HL-60/S4 treated with phorbol 12-myristate 13-acetate at 8.2 ng/mL for 4 days and 3 days (cell line): ENCODE results near the gene ANKZF1.

Experiments
- in situ Hi-C: fragments of 300-500 bp; cut with MboI; formaldehyde crosslinking; loops from 2 replicates; pipeline ENCODE4 v1.15.0; 2022; ENCODE audit warnings: low sequenced_read_pairs

ANKZF1 gene

DNA sequence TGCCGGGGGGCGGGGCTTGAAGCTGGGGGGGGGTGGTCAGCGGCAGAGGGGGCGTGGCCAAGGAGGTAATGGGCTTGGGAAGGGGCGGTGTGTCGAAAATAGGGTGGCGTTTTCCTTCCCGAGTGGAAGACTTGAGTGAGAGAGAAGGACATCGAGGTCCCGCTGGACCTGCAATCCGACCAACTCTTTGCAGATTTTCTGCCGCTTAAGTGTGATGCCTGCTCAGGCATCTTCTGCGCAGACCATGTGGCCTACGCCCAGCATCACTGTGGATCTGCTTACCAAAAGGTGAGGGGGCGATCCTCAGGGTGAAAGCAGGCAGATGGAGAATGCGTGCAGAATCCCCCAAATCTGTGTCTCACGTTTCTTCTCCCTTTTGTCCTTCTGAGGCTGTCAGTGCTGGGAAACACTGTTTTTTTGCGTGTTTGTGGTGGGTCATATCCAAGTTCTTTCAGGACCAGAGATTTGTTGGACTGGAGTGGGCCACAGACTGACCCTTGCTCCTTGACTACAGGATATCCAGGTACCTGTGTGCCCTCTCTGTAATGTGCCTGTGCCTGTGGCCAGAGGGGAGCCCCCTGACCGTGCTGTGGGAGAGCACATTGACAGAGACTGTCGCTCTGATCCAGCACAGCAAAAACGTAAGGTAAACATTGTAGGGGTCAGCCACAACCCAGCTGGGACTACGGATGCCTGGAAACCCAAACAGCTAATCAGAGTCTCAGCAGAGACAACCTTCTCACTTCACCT is 22.3 kb upstream of the ANKZF1 start:
- in situ Hi-C loops: no loop called here

DNA sequence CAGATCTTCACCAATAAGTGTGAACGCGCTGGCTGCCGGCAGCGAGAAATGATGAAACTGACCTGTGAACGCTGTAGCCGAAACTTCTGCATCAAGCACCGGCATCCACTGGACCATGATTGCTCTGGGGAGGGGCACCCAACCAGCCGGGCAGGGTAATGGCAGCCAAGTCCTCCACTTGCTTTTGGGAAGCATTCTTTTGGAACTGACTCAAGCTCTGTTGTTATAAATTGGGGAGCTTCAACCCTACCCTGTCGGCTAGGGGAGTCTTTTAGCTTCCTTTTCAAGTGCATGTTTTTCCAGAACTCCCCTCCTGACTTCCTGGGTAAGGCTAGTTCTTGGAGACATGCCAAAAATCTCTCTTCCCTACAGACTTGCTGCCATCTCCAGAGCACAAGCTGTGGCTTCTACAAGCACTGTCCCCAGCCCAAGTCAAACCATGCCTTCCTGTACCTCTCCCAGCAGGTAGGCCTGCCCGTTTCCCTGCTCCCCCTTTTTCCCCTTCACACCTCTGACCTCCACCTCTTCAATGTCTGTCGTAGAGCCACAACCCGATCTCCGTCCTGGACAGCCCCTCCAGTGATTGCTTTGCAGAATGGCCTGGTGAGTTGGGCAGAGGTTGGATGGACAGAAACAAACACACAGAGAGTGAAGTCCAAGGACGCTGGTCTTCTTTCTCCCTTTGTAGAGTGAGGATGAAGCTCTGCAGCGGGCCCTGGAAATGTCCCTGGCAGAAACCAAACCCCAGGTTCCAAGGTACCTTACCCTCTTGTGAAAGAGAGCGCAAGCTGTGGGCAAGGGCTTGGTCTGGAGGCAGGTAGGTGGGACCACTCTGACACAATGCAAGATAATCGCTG is 21.5 kb upstream of the ANKZF1 start:
- in situ Hi-C loops: no loop called here

GRCh38 chr2:219209236-219210195 is 20.1 kb upstream of the ANKZF1 start:
- in situ Hi-C loops: no loop called here

GRCh38 chr2:219210196-219210885 is 19.3 kb upstream of the ANKZF1 start:
- in situ Hi-C loops: no loop called here

DNA sequence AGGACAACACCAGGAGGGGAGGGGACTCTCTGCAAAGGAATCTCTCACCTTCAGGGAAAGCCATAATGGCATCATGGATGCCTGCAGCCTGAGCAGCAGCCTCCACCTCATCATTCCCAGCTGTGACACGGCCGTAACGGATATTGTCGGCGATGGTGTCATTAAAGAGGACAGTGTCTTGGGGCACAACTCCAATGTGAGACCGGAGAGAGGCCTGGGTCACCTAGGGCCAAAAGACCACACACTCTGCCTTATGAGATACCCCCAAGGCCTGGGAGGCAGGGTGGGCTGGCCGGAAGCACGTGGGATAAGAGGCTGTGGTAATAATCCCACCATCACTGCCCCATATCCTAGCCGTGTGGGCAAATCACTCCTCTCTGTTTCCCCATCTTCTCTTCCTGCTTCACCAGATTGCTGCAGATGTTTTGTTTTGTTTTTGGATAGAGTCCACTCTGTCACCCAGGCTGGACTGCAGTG is 18.7 kb upstream of the ANKZF1 start:
- in situ Hi-C loops: no loop called here

DNA sequence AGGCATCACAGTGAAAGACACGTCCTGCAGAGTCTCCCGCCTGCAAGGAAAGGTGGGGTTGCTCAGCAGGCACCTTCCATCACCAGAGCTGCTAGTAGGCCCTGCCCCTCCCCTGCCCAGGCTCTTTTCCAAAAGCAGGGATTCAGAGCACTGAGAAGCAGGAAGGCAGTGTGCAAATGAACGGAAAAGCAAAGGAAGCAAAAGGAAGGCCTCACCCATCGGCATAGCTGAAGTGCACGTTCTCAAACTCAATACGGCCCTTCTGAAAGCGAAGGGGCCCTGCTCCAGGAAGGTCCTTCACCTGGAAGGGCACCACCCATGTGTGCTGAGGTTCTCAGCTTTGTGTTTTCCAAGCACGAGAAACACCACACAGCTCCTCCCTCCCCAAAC is 16.6 kb upstream of the ANKZF1 start:
- in situ Hi-C loops: no loop called here

DNA sequence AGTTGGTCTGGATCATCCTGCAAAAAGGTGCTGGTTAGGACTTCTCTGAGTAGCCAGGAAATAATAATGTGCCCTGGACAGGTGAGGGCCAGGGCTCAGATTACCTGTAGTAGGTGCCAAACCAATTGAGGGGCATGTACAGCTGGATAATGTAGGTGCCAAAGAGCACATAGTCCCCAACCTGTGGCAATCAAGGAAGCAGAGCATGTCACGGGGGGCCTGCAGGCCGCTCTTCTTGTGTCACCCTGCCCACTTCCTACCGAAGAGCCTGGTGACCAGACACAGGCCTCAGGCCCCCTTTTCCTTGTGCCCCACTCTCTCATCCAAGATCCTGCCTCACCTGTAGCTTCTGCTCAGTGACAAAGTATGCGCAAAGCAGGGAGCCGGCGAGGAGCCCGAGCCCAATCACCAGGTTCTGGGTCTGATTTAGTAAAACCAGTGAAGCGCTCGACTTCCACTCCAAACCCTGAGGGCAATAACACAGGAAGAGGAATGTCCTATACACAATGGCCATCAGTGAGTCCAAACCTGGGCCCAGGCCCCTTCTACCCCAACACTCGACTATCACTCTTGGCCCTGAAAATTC is 16.0 kb upstream of the ANKZF1 start:
- in situ Hi-C loops: no loop called here

DNA sequence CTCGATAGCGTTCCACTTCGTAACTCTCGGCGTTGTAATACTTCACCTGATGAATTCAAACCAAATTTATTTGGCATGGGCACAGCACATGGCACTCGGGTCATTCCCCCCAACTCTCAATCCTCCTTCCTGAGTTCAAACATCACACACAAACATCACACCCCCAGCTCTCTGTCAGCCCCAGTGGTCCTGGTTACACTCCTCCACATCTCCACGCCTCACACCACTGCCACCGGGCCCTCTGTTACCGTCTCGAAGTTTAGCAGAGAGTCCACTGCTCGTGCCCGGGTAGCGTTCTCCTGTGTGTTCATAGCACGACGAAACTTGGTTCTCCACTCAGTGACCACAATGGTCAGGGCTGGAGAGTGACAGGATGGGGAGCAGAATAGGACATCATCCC is 15.5 kb upstream of the ANKZF1 start:
- in situ Hi-C loops: no loop called here

- in situ Hi-C loops: no loop called here
Observed at GRCh38 chr2:219214786-219215185, 14.8 kb upstream of the ANKZF1 start.

DNA sequence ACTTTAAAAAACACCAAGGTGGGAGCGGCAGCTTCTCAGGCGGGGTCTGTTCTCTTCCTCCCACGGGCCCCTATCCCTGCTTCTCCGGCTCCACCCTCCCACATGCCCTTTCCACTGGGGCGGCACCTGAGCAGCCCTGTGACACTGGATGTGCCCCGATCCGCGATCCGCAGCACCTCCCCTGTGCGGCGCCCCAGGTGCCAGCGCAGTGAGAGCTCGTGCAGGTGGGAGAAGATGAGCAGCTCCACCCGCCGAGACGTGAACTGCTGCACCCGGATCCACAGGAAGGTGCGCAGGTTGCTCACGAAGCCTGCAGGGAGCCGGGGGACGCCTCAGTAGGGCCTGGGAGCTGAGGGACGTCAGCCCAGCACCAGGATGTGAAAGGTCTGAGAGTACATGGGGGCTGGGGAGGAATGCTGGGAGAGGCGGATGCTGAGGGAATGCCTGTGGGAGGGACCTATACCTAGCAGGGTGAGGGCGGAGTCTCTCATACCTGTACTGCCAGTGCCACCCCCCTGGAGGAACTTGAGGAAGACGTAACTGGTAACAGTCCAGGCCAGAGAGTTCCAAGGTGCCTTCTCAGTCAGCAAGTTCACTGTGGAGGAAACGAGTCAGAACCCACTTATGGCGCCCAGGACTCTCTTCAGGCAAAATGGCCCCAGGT is 13.6 kb upstream of the ANKZF1 start:
- in situ Hi-C loops: no loop called here

- in situ Hi-C loops: no loop called here
Observed at GRCh38 chr2:219216535-219216915, 13.1 kb upstream of the ANKZF1 start.

DNA sequence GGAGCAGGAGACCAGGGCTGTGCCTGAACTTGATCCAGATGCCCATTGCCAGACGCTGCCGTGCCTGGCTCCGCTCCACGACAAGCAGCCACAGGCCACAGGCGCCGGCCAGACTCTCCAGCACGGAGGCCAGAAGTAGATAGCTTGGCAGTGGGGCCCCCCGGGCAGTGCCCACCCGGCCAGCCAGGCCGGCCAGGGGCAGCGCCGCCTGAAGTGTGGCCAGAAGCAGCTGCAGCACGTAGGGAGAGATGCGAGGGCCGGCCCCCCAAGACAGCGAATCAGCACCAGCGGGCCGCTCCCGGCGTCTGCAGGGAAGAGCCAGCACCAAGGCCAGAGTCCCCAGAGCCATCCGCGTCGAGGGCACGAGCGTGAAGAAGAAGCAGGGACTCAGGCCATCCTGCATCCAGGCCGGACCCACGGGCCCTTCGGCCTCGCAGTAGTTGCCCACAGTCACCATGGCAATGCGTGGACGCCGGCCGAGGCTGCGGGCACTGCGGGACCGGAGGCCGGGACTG is 11.3 kb upstream of the ANKZF1 start:
- in situ Hi-C loops: no loop called here

- in situ Hi-C loops: no loop called here
Observed at GRCh38 chr2:219218732-219219701, 10.6 kb upstream of the ANKZF1 start, which contains the start of gene ABCB6. Gene ABCB6, minus strand, starts transcription at chr2:219218958. Its CDS starts 285 bp downstream, at chr2:219218673.

DNA sequence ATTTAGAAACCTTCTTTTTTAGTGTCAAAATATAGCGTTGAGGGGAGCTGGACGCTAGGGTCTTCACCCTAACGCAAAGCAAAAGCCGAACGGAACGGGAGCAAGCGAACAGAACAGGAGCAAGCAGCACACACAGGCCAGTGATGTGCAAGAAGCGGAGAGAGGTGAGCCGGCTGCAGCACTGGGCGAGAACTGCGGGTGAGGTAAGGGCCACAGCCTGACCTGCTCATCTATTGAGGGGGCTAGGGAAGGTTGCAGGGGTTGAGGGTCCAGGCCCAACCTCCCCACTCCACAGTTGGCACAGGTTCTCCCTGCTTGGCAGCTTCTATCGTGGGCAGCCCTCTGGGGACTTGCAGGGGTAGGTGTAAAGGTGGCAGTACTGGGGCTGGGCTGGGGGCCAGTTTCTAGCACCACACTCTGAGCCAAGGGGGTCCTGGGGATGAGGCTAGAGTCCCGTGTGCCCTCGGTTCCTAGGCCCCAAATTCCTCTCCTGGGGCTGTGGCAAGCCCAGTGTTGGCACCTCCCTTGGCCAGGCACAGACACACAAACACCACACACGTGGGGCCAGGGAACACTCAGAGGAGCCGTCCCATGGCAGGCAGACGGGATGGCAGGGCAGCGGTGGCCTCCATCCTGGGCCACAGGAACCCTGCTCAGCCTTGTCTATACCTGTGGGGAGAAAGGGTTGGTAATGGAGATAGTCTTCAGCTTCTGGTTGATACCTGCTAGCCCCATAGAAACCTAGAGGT is 9.6 kb upstream of the ANKZF1 start:
- in situ Hi-C loops: no loop called here

GRCh38 chr2:219220652-219221402 is 8.8 kb upstream of the ANKZF1 start:
- in situ Hi-C loops: no loop called here

DNA sequence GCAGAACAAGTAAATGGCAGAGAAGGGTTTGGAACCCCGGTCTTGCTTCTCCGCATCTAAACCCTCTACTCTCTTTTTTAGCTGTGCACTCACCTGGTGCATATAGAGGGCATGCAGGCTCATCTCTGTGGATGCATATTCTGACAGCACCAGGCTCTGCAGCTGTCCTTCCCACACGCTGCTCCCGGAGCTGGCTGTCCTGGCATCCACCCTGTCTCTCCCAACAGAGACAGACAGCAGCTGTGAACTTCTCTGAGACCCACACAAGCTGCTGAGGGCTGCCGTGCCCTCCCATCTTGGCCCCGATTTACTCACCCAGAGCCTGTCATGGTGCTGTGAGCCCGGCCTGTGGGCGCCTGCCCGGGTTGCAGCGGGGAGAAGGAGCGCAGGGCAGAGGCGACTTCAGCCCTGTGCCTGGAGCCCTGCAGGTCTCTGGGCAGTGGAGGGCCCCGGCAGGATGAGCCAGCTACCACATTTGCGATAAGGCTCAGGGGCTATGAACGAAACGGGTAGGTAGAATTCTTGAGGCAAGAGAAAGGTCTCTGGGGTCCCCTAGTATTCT is 7.6 kb upstream of the ANKZF1 start:
- in situ Hi-C loops: no loop called here
